GM23248 (cell line): ENCODE data around the gene RPA1. TPM values are rescaled to one million over a fixed set of nuclear protein-coding genes. Genes with fewer than 3 reads are reported as not detected.
"Not testable (repeated sequence)": the region's sequence is repeated elsewhere in the genome, so short reads cannot be mapped to it uniquely, and the experiment has no call there.

ENCODE experiments used
- DNase-seq: peaks from one replicate; pipeline ENCODE4 v3.0.0-alpha.2; 2015
- H2AFZ ChIP-seq: fragments of 200-600 bp; sonication (generic); 2 replicates; pipeline ENCODE4 v1.6.1; 2016; ENCODE audit warnings: antibody characterized with exemption
- H3F3A ChIP-seq: fragments of 200-600 bp; sonication (generic); 2 replicates; pipeline ENCODE4 v1.6.1; 2016; ENCODE audit warnings: mild to moderate bottlenecking, antibody characterized with exemption, mixed run types; ENCODE audit not compliant: insufficient read depth
- H3K27ac ChIP-seq: fragments of 200-600 bp; sonication (generic); 2 replicates; pipeline ENCODE4 v1.5.1; 2016; ENCODE audit warnings: mild to moderate bottlenecking
- H3K27me3 ChIP-seq: fragments of 200-600 bp; sonication (generic); replicated peaks from 2 replicates; pipeline ENCODE4 v1.6.1; 2016; ENCODE audit warnings: mild to moderate bottlenecking; ENCODE audit not compliant: insufficient read depth
- H3K36me3 ChIP-seq: fragments of 200-600 bp; sonication (generic); 2 replicates; pipeline ENCODE4 v1.6.1; 2016; ENCODE audit warnings: low read depth, mild to moderate bottlenecking
- H3K4me1 ChIP-seq: fragments of 200-600 bp; sonication (generic); 2 replicates; pipeline ENCODE4 v1.6.1; 2016; ENCODE audit warnings: mild to moderate bottlenecking; ENCODE audit not compliant: insufficient read depth
- H3K4me2 ChIP-seq: fragments of 200-600 bp; sonication (generic); one replicate; pipeline ENCODE4 v1.6.1; 2016; ENCODE audit warnings: mild to moderate bottlenecking; ENCODE audit not compliant: unreplicated experiment
- H3K4me3 ChIP-seq: fragments of 200-600 bp; sonication (generic); 2 replicates; pipeline ENCODE4 v1.5.1; 2016; ENCODE audit warnings: mild to moderate bottlenecking
- H3K79me2 ChIP-seq: fragments of 200-600 bp; sonication (generic); 2 replicates; pipeline ENCODE4 v1.6.1; 2016; ENCODE audit warnings: mild to moderate bottlenecking; ENCODE audit not compliant: insufficient read depth
- H3K9ac ChIP-seq: fragments of 200-600 bp; sonication (generic); 2 replicates; pipeline ENCODE4 v1.6.1; 2016; ENCODE audit warnings: mild to moderate bottlenecking
- H3K9me2 ChIP-seq: fragments of 200-600 bp; sonication (generic); 2 replicates; pipeline ENCODE4 v1.6.1; 2016; ENCODE audit warnings: mixed run types, mild to moderate bottlenecking, moderate library complexity; ENCODE audit not compliant: insufficient read depth
- H3K9me3 ChIP-seq: fragments of 200-600 bp; sonication (generic); one replicate; pipeline ENCODE4 v1.6.1; 2017; ENCODE audit warnings: low read depth
- H4K20me1 ChIP-seq: fragments of 200-600 bp; sonication (generic); 2 replicates; pipeline ENCODE4 v1.6.0; 2016; ENCODE audit not compliant: insufficient read depth
- EZH2 ChIP-seq: fragments of 200-600 bp; sonication (generic); IDR thresholded peaks from 2 replicates; pipeline ENCODE4 v1.6.1; 2018; ENCODE audit warnings: antibody characterized with exemption, mild to moderate bottlenecking; ENCODE audit not compliant: insufficient read depth, poor library complexity, severe bottlenecking
- EZH2phosphoT487 ChIP-seq: fragments of 200-600 bp; sonication (generic); IDR thresholded peaks from 2 replicates; pipeline ENCODE4 v1.6.1; 2018; ENCODE audit warnings: antibody characterized with exemption, moderate library complexity, mild to moderate bottlenecking, low read depth; ENCODE audit not compliant: insufficient read depth
- WGBS, 2 experiments: methylation state at CpG; one replicate each; pipeline ENCODE4 v1.1.6; 2015 to 2017; ENCODE audit warnings: low lambda C conversion rate in 2 of 2, low coverage in 1 of 2; ENCODE audit errors: missing lambda C conversion rate in 2 of 2; 5-methylcytosine and 5-hydroxymethylcytosine counted together
- in situ Hi-C: fragments of 300-500 bp; cut with MboI; formaldehyde crosslinking; loops from 2 replicates; pipeline ENCODE4 v1.15.0; 2020
- polyA plus RNA-seq: library from polyadenylated mRNA; unstranded; fragments of >200 nt; fragmentation: Nextera tagmentation; extraction: Ambion mirVana; gene quantifications from 2 replicates; pipeline ENCODE4 v1.2.1, GENCODE V29; 2016
- total RNA-seq: library from RNA; depleted of rRNA; stranded (reverse); fragments of >200 nt; shearing (Covaris generic); gene quantifications from 2 replicates; pipeline ENCODE4 v1.2.3, GENCODE V29; 2014

RPA1 gene
- total and polyA plus RNA-seq, 2 experiments from 2014 or later, result 16.4 to 37.1 TPM

DNA sequence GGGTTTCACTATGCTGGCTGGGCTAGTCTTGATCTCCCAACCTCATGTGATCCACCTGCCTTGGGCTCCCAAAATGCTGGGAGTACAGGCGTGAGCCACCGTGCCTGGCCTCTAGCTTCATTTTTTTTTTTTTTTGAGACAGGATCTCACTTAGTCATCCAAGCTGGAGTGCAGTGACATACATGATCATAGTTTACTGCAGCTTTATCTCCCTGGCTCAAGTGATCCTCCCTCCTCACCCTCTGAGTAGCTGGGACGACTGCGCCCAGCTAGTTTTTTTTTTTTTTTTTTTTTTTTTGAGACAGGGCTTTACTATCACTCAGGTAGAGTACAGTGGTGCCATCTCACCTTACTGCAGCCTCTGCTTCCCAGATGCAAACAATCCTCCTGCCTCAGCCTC lies 9.7 kb downstream of the RPA1 start:
- Histone ChIP-seq H3K4me1 (no peaks in the 10 kb centered on the region), H3K79me2 (peaks cover 85% of the 10 kb centered on the region), H3K4me3 (no peak overlapping the region), H4K20me1 (peaks cover 4% of the 10 kb centered on the region; the same call in 1 of the 2 replicates), H2AFZ (no peak overlapping the region), H3K9me3 (no peaks in the 10 kb centered on the region), H3K27ac (no peak overlapping the region), H3K27me3 (no peaks in the 10 kb centered on the region), H3K36me3 (peaks cover 15% of the 10 kb centered on the region), H3K4me2 (no peak overlapping the region), H3K9me2 (no peaks in the 10 kb centered on the region), H3K9ac (no peak overlapping the region), H3F3A (no peaks in the 10 kb centered on the region)
- no peak for TF ChIP-seq EZH2phosphoT487
- TF ChIP-seq EZH2, result no peak
- in situ Hi-C loops, result no loop called here
- WGBS, 2 experiments, result 76% methylated on average over 4 of the region's 4 CpGs
- DNase-seq, result no peak

DNA sequence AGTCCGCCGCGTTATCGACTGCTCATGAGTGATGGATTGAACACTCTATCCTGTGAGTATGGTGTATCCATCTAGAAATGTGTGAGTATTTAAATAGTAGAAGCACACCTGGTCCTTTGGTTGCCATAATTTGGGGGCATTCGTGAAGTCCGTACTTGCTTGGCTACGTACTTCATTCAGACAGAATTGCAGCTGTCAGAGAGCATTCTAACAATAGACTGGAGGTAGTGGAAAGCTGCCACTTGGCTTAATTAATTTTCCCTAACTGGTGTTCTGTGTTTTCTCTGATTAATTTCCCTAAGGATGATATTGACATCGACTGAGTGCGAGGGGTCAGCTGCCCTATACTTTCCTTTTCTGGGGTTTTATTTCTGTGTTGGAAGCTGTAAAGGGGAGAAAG lies 14.1 kb downstream of the RPA1 start:
- no peak for DNase-seq
- Histone ChIP-seq H3K9ac (no peak overlapping the region), H3K4me1 (no peaks in the 10 kb centered on the region), H4K20me1 (peaks cover 4% of the 10 kb centered on the region; the same call in 1 of the 2 replicates), H3K9me3 (no peaks in the 10 kb centered on the region), H3K36me3 (peaks cover 21% of the 10 kb centered on the region), H3K9me2 (no peaks in the 10 kb centered on the region), H3F3A (no peaks in the 10 kb centered on the region), H3K4me3 (no peak overlapping the region), H2AFZ (no peak overlapping the region), H3K4me2 (no peak overlapping the region), H3K27ac (no peak overlapping the region), H3K79me2 (peaks cover 43% of the 10 kb centered on the region), H3K27me3 (no peaks in the 10 kb centered on the region)
- in situ Hi-C loops, result no loop called here
- 86 to 87% methylated on average over 9 of the region's 9 CpGs for WGBS, 2 experiments
- TF ChIP-seq EZH2 (no peak), EZH2phosphoT487 (no peak)

GRCh38 chr17:1847191-1847590 lies 17.4 kb downstream of the RPA1 start:
- Histone ChIP-seq H3K79me2 (peaks cover 10% of the 10 kb centered on the region), H3K4me2 (no peak overlapping the region), H3K9me3 (no peaks in the 10 kb centered on the region), H3K9ac (no peak overlapping the region), H3K36me3 (peaks cover 31% of the 10 kb centered on the region), H3K9me2 (no peaks in the 10 kb centered on the region), H3K27ac (no peak overlapping the region), H4K20me1 (no peaks in the 10 kb centered on the region), H3F3A (no peaks in the 10 kb centered on the region; the same call in 1 of the 2 replicates), H2AFZ (no peak overlapping the region), H3K27me3 (no peaks in the 10 kb centered on the region), H3K4me3 (no peak overlapping the region), H3K4me1 (peaks cover 3% of the 10 kb centered on the region; the same call in 1 of the 2 replicates)
- 83 to 88% methylated on average over 3 of the region's 3 CpGs for WGBS, 2 experiments
- TF ChIP-seq EZH2 (no peak), EZH2phosphoT487 (no peak)
- no peak for DNase-seq
- in situ Hi-C loops, result no loop called here

- H4K20me1 ChIP-seq, result no peaks in the 10 kb centered on the region
- H3K36me3 ChIP-seq, result peaks cover 38% of the 10 kb centered on the region
- no peak overlapping the region for H3K4me3 ChIP-seq
- H3K79me2 ChIP-seq, result no peaks in the 10 kb centered on the region
- H3K4me1 ChIP-seq, result peaks cover 3% of the 10 kb centered on the region; the same call in 1 of the 2 replicates
- no peak overlapping the region for H3K9ac ChIP-seq
- no peak for DNase-seq
- H3F3A ChIP-seq, result no peaks in the 10 kb centered on the region; the same call in 1 of the 2 replicates
- H3K4me2 ChIP-seq, result no peak overlapping the region
- no peaks in the 10 kb centered on the region for H3K27me3 ChIP-seq
- no peak overlapping the region for H3K27ac ChIP-seq
- no peak overlapping the region for H2AFZ ChIP-seq
- in situ Hi-C loops, result no loop called here
- no peaks in the 10 kb centered on the region for H3K9me2 ChIP-seq
- WGBS, 2 experiments, result 73 to 75% methylated on average over 6 of the region's 6 CpGs
- H3K9me3 ChIP-seq, result no peaks in the 10 kb centered on the region
- TF ChIP-seq EZH2phosphoT487 (no peak), EZH2 (no peak)
Observed at GRCh38 chr17:1852327-1852726, 22.5 kb downstream of the RPA1 start.

GRCh38 chr17:1853698-1854097 lies 23.9 kb downstream of the RPA1 start:
- no peaks in the 10 kb centered on the region; the same call in 1 of the 2 replicates for H3F3A ChIP-seq
- no peak overlapping the region for H3K4me2 ChIP-seq
- no peak for DNase-seq
- 93 to 97% methylated on average over 3 of the region's 3 CpGs for WGBS, 2 experiments
- no peaks in the 10 kb centered on the region for H3K9me2 ChIP-seq
- no peak for TF ChIP-seq EZH2
- no peak for TF ChIP-seq EZH2phosphoT487
- H2AFZ ChIP-seq, result no peak overlapping the region
- H3K27ac ChIP-seq, result no peak overlapping the region
- no peaks in the 10 kb centered on the region for H3K9me3 ChIP-seq
- peaks cover 36% of the 10 kb centered on the region for H3K36me3 ChIP-seq
- peaks cover 3% of the 10 kb centered on the region; the same call in 1 of the 2 replicates for H3K4me1 ChIP-seq
- no peaks in the 10 kb centered on the region for H4K20me1 ChIP-seq
- no peak overlapping the region for H3K4me3 ChIP-seq
- H3K27me3 ChIP-seq, result no peaks in the 10 kb centered on the region
- in situ Hi-C loops, result no loop called here
- no peak overlapping the region for H3K9ac ChIP-seq
- H3K79me2 ChIP-seq, result no peaks in the 10 kb centered on the region

- DNase-seq, H3K4me1 ChIP-seq, H2AFZ ChIP-seq, H4K20me1 ChIP-seq, H3K27me3 ChIP-seq, H3K9me2 ChIP-seq, H3K4me3 ChIP-seq, H3K9ac ChIP-seq, H3K79me2 ChIP-seq, H3K27ac ChIP-seq, H3K9me3 ChIP-seq, H3F3A ChIP-seq, H3K4me2 ChIP-seq, in situ Hi-C loops: not testable (repeated sequence)
- peaks cover 31% of the 10 kb centered on the region for H3K36me3 ChIP-seq
- WGBS, 2 experiments, result 86 to 88% methylated on average over 8 of the region's 8 CpGs
Observed at GRCh38 chr17:1856462-1856861, 26.7 kb downstream of the RPA1 start.
